ENCODE data around the gene ITGA2B.

DNA sequence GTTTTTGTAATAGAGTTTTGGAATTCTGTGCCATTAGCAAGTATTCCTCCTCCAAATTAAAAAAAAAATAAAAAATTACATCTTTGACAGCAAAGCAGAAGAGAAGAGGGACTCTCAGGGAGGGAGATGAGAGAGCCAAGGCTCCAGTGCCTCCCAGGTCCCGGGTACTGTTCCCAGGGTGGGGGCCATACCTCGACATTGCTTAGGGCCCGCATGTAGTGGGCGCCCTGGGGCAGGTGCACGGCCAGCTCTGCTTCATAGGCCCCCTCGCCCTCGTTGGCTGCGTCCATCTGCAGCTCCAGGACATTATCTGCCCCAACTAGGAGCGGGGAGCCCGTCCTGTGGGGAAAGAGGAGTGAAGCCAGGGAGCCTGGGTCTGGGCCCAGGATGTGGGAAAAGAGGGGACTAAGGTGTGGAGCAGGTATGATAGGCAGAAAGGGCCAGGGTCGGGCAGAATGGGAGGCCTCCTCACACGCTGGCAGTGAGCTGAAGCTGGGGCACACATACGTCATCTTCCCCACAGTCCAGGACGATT lies 11.2 kb downstream of the ITGA2B start:
- TF ChIP-seq, protein P1, sequence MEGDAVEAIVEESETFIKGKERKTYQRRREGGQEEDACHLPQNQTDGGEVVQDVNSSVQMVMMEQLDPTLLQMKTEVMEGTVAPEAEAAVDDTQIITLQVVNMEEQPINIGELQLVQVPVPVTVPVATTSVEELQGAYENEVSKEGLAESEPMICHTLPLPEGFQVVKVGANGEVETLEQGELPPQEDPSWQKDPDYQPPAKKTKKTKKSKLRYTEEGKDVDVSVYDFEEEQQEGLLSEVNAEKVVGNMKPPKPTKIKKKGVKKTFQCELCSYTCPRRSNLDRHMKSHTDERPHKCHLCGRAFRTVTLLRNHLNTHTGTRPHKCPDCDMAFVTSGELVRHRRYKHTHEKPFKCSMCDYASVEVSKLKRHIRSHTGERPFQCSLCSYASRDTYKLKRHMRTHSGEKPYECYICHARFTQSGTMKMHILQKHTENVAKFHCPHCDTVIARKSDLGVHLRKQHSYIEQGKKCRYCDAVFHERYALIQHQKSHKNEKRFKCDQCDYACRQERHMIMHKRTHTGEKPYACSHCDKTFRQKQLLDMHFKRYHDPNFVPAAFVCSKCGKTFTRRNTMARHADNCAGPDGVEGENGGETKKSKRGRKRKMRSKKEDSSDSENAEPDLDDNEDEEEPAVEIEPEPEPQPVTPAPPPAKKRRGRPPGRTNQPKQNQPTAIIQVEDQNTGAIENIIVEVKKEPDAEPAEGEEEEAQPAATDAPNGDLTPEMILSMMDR (IDR thresholded peaks at IDR 0.05): no peak
- no peak for TF ChIP-seq EP300 (IDR thresholded peaks at IDR 0.05)
- TF ChIP-seq POLR2AphosphoS5 (IDR thresholded peaks at IDR 0.05): no peak
